HEK293 (cell line): ENCODE measurements around the gene C19orf12.

Experiments used
- ATF2 ChIP-seq: fragments of 450-650 bp; formaldehyde crosslinking; IDR thresholded peaks from 2 replicates; pipeline ENCODE4 v1.5.1; 2016; ENCODE audit warnings: missing biosample characterization, missing genetic modification characterization, low read depth
- HOXD13 ChIP-seq: sonication (generic); formaldehyde crosslinking; IDR thresholded peaks from 2 replicates; pipeline ENCODE4 v1.8.0; 2022; ENCODE audit warnings: missing genetic modification reagents, borderline replicate concordance
- REPIN1 ChIP-seq: fragments of 450-650 bp; formaldehyde crosslinking; IDR thresholded peaks from 2 replicates; pipeline ENCODE4 v1.5.1; 2017; ENCODE audit warnings: missing biosample characterization, missing genetic modification characterization, low read depth
- REST ChIP-seq: fragments of 450-650 bp; formaldehyde crosslinking; IDR thresholded peaks from 2 replicates; pipeline ENCODE4 v1.5.1; 2016; ENCODE audit warnings: missing biosample characterization, missing genetic modification characterization
- ZEB2 ChIP-seq: fragments of 450-650 bp; formaldehyde crosslinking; IDR thresholded peaks from 2 replicates; pipeline ENCODE4 v1.5.1; 2016; ENCODE audit warnings: missing biosample characterization, missing genetic modification characterization
- ZNF138 ChIP-seq: fragments of 450-650 bp; formaldehyde crosslinking; IDR thresholded peaks from 2 replicates; pipeline ENCODE4 v1.5.1; 2016; ENCODE audit warnings: missing biosample characterization, missing genetic modification characterization, borderline replicate concordance
- ZNF26 ChIP-seq: fragments of 450-650 bp; formaldehyde crosslinking; IDR thresholded peaks from 2 replicates; pipeline ENCODE4 v1.5.1; 2016; ENCODE audit warnings: missing biosample characterization, missing genetic modification characterization
- ZNF280D ChIP-seq: fragments of 450-650 bp; formaldehyde crosslinking; IDR thresholded peaks from 2 replicates; pipeline ENCODE4 v1.5.1; 2016; ENCODE audit warnings: missing biosample characterization, missing genetic modification characterization
- ZNF292 ChIP-seq: fragments of 450-650 bp; formaldehyde crosslinking; IDR thresholded peaks from 2 replicates; pipeline ENCODE4 v1.5.1; 2016; ENCODE audit warnings: low read depth, missing biosample characterization, missing genetic modification characterization, borderline replicate concordance
- ZNF335 ChIP-seq: fragments of 450-650 bp; formaldehyde crosslinking; conservative IDR thresholded peaks from 2 replicates; pipeline ENCODE4 v1.5.1; 2016; ENCODE audit warnings: missing biosample characterization, missing genetic modification characterization
- ZNF548 ChIP-seq: fragments of 450-650 bp; formaldehyde crosslinking; IDR thresholded peaks from 2 replicates; pipeline ENCODE4 v1.5.1; 2016; ENCODE audit warnings: missing biosample characterization, missing genetic modification characterization
- ZNF660 ChIP-seq: fragments of 450-650 bp; IDR thresholded peaks from 2 replicates; pipeline ENCODE4 v1.5.1; 2018; ENCODE audit warnings: missing biosample characterization, mild to moderate bottlenecking, missing genetic modification characterization
- ZNF76 ChIP-seq: fragments of 450-650 bp; formaldehyde crosslinking; IDR thresholded peaks from 2 replicates; pipeline ENCODE4; 2016; ENCODE audit warnings: low read depth, missing biosample characterization, missing genetic modification characterization, borderline replicate concordance
- ZNF777 ChIP-seq: fragments of 450-650 bp; formaldehyde crosslinking; IDR thresholded peaks from 2 replicates; pipeline ENCODE4 v1.5.1; 2017; ENCODE audit warnings: missing biosample characterization, missing genetic modification characterization, borderline replicate concordance
- ZNF785 ChIP-seq: fragments of 450-650 bp; formaldehyde crosslinking; IDR thresholded peaks from 2 replicates; pipeline ENCODE4 v1.5.1; 2016; ENCODE audit warnings: missing biosample characterization, missing genetic modification characterization
- ZSCAN18 ChIP-seq: fragments of 450-650 bp; formaldehyde crosslinking; IDR thresholded peaks from 2 replicates; pipeline ENCODE4 v1.5.1; 2016; ENCODE audit warnings: missing biosample characterization, missing genetic modification characterization
- ZXDB ChIP-seq: fragments of 450-650 bp; formaldehyde crosslinking; IDR thresholded peaks from 2 replicates; pipeline ENCODE4 v1.5.1; 2016; ENCODE audit warnings: missing biosample characterization, missing genetic modification characterization
- TF ChIP-seq, protein P1 (sequence below): fragments of 450-650 bp; formaldehyde crosslinking; IDR thresholded peaks from 2 replicates; pipeline ENCODE4 v1.5.1; 2017; ENCODE audit warnings: missing biosample characterization, mild to moderate bottlenecking, missing genetic modification characterization, moderate library complexity
- TF ChIP-seq, protein P2 (sequence below): fragments of 450-650 bp; formaldehyde crosslinking; IDR thresholded peaks from 2 replicates; pipeline ENCODE4 v1.5.1; 2016; ENCODE audit warnings: missing biosample characterization, missing genetic modification characterization

The C19orf12 gene

DNA sequence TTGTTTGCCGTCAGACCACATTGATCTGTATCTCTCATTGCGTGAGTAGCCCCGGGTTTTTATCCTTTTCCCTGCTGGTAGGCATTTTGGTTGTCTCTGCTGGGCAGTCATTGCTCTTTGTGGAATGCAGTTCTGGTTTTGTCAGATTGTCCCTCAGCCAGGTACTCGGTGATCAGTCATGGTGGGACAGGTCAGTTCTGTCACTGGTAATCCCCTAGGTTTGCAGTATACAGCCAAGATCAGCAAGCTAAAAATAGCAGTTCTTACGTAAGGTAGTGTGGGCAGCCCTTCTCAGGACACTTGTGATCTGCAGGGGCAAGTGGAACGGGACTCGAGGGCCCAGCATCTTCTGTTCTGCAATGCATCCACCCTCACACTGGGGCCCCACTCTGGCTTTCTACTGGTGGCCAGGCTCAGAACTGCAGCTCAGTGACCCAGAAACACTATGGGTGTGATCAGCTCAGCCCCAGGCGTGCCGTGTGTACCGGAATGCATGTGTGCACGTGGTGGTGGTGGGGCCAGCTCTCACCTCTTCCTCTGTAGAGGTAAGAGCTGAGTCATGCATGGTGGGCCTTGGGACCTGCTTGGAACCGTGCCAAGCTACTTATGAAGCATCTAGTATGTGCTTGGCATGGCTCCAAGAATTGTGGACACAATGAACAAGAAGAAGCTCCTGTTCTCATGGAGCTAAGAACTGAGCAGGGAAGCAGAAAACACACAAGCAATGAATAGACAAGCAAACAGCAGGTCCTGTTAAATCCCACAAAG lies 43.5 kb downstream of the C19orf12 start (continued):
- TF ChIP-seq, protein P1, sequence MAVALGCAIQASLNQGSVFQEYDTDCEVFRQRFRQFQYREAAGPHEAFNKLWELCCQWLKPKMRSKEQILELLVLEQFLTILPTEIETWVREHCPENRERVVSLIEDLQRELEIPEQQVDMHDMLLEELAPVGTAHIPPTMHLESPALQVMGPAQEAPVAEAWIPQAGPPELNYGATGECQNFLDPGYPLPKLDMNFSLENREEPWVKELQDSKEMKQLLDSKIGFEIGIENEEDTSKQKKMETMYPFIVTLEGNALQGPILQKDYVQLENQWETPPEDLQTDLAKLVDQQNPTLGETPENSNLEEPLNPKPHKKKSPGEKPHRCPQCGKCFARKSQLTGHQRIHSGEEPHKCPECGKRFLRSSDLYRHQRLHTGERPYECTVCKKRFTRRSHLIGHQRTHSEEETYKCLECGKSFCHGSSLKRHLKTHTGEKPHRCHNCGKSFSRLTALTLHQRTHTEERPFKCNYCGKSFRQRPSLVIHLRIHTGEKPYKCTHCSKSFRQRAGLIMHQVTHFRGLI (tag by site-specific recombination): no peak
- TF ChIP-seq ZSCAN18 (tag by site-specific recombination) (no peak), ATF2 (tag by site-specific recombination) (no peak), ZNF138 (tag by site-specific recombination) (no peak), ZNF76 (no peak), ZNF26 (tag by site-specific recombination) (no peak), ZXDB (tag by site-specific recombination) (no peak), ZNF335 (tag by site-specific recombination) (no peak), REPIN1 (tag by site-specific recombination) (no peak), ZNF280D (tag by site-specific recombination) (no peak), ZNF292 (tag by site-specific recombination) (no peak), HOXD13 (CRISPR knock-in tag) (no peak), ZNF785 (tag by site-specific recombination) (no peak), ZNF777 (tag by site-specific recombination) (no peak), ZEB2 (tag by site-specific recombination) (peak; percentile 45; the same call in 1 of the 2 replicates), ZNF548 (tag by site-specific recombination) (no peak), ZNF660 (tag by site-specific recombination) (no peak; the same call in 1 of the 2 replicates), REST (no peak)
- TF ChIP-seq, protein P2, sequence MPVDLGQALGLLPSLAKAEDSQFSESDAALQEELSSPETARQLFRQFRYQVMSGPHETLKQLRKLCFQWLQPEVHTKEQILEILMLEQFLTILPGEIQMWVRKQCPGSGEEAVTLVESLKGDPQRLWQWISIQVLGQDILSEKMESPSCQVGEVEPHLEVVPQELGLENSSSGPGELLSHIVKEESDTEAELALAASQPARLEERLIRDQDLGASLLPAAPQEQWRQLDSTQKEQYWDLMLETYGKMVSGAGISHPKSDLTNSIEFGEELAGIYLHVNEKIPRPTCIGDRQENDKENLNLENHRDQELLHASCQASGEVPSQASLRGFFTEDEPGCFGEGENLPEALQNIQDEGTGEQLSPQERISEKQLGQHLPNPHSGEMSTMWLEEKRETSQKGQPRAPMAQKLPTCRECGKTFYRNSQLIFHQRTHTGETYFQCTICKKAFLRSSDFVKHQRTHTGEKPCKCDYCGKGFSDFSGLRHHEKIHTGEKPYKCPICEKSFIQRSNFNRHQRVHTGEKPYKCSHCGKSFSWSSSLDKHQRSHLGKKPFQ (tag by site-specific recombination): peak; percentile 88
